NCI-H748 treated with DMSO at 0.1 percent for 48 hours (cell line): Measurements from ENCODE around the gene PLEKHD1.

Source experiments
- DNase-seq: peaks from one replicate; lab custom pipeline; 2025; lab: John Stamatoyannopoulos, UW

Gene PLEKHD1

GRCh38 chr14:69547701-69548348, 63.3 kb downstream of the PLEKHD1 start:
- no peak for DNase-seq

DNA sequence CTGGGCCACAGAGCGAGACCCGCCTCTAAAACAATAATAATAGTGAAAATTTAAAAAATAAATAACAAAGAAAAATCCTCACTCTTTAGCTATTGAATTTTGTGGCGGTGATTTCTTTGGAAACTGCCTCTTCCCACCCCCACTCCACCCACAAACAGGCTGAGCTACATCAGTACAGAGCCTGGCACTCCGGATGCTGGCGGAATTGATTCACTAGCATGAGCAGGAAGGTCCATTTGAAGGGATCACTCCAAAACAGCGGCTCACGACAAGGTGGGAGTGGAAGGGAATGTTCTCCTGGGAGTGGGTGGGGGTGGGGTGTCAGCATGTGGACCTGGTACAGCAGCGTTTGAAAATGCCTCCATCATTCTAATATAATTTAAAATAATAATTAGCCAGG, 64.0 kb downstream of the PLEKHD1 start:
- DNase-seq: no peak

DNA sequence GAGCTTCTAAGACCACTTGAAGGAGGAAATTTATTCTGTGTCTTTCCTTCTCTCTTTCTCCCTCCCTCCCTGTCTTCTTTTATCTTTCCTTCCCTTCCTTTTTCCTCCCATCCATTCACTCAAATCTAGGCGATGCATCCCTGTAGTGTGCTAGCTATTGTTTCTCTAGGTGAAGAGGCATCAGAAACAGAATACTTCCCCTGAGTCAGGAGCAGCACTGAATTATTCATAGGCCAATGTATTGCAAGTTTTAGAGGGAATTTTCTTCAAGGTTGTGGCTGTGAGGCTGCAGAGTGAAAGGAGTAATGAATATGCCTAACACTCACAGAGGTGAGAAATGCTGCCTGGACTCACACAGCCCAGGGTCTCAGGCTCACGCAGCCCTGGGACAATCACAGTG, 67.0 kb downstream of the PLEKHD1 start:
- DNase-seq: no peak

- DNase-seq: no peak
These were observed 68.7 kb downstream of the PLEKHD1 start for GRCh38 chr14:69553252-69553651.

GRCh38 chr14:69554500-69554899, 70.0 kb downstream of the PLEKHD1 start:
- no peak for DNase-seq

DNA sequence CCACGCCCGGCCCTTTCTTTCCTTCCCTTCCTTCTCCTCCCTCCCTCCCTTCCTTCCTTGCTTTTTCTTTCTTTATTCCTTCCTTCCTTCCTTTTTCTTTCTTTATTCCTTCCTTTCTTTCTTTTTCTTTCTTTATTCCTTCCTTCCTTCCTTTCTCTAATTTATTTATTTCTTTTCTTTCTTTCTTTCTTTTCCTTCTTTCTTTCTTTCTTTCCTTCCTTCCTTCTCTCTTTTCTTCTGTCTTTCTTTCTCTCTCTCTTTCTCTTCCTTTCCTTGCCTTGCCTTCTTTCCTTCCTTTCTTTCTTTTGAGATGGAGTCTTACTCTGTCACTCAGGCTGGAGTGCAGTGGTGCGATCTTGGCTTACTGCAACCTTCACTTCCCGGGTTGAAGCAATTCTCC, 74.2 kb downstream of the PLEKHD1 start:
- DNase-seq: no peak

- DNase-seq: no peak
These were observed 75.1 kb downstream of the PLEKHD1 start for GRCh38 chr14:69559581-69560011.

DNA sequence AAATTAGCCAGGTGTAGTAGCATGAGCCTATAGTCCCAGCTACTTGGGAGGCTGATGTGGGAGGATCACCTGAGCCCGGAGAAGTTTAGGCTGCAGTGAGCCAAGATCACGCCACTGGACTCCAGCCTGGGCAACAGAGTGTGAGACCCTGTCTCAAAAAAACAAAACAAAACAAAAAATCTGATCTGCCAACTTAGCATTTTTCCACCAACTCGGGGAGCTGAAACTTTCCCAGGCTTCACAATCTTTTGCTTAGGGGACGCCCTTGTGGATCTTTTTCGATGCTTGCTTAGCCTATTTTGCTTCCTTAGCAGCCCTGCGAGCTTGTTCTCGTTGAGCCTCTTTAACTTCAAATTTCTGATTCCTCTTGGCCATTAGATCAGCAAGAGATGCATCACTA, 76.3 kb downstream of the PLEKHD1 start:
- no peak for DNase-seq

GRCh38 chr14:69561893-69562292, 77.4 kb downstream of the PLEKHD1 start:
- DNase-seq: no peak

GRCh38 chr14:69567563-69567962, 83.0 kb downstream of the PLEKHD1 start:
- DNase-seq: no peak

- no peak for DNase-seq
These were observed 85.3 kb downstream of the PLEKHD1 start for GRCh38 chr14:69569859-69570258.

DNA sequence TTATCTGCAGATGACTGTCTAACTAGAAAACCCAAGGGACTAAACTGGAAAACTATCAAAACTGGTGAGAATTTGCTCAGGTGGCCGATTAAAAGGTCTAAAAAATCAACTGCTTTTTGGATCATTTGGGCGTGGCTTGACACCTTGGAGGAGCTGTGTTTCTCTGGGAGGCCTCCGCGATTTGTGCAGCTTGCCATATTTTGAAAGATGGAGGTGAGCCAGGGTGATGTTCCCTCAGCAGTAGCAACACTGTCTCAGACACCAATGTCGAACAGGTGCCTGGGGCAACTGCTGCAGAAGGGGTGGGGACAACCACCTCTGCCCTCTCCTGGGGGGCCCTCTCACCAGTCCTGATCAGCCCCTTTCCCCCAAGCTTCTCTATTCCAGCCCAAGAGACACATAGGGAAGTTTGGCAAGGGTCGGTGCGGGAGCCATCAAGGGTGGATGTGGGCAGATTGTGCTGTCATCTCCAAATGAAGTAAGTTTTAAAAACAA, 86.4 kb downstream of the PLEKHD1 start:
- DNase-seq: no peak

GRCh38 chr14:69571449-69572029, 87.0 kb downstream of the PLEKHD1 start:
- no peak for DNase-seq

GRCh38 chr14:69572030-69572840, 87.7 kb downstream of the PLEKHD1 start:
- DNase-seq: peak; percentile 76

- DNase-seq: no peak
These were observed 88.3 kb downstream of the PLEKHD1 start for GRCh38 chr14:69572841-69573135.

DNA sequence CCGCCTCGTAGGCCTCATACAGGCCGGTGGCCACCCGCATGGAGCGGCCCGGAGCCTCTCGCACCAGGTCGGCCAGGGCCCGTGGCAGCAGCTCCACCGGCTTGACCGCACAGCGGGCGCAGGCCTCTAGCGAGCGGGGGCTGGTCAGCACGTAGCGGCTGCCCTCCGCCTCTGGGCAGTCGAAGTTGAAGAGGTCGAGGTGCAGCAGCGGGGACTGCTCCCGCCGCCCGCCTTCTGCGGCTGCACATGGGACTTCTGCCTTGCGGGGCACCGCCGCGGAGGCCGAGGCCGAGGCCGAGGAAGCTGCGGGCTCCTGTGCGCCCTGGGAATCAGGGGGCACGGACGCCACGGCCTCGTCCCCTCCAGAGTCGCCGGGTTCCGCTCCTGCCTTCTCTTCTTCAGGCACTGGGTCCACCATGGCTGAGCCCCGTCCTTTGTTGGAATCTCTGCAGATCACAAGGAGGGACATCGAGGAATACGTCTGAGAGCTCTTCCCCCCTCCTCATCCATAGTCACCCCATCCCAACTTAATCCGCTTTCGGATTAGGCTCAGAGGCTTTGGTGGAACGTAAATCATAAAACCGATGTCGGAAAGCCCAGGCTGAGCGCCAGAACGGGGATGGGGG, 88.8 kb downstream of the PLEKHD1 start:
- DNase-seq: no peak

DNA sequence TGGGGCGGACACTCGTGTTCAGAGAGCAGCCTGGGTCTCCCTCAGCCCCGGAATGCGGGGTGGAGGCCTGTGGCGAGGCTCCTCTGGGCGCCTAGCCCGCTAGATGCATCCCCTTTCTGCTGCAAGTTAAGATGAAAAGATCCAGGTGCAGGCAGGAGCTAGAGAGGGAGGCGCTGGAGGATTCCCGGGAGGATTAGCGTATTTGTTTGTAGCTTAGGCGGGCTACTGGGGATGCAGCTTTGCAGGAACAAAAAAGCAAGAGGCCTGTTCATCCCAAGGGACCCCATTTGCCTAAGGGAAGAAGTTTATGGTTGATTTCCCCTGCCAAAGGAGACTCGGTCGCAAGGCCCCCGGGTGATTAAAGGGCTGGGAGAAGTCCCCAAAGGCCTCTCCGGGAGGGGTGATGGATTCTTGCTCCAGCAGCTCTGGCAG, 89.3 kb downstream of the PLEKHD1 start:
- DNase-seq: peak; percentile 64

GRCh38 chr14:69574263-69574953, 89.9 kb downstream of the PLEKHD1 start, which contains the start of gene CCDC177:
CCDC177 (minus strand) TSS chr14:69574871; CDS start chr14:69573622, 1,249 bp downstream.
- peak; percentile 64 for DNase-seq

DNA sequence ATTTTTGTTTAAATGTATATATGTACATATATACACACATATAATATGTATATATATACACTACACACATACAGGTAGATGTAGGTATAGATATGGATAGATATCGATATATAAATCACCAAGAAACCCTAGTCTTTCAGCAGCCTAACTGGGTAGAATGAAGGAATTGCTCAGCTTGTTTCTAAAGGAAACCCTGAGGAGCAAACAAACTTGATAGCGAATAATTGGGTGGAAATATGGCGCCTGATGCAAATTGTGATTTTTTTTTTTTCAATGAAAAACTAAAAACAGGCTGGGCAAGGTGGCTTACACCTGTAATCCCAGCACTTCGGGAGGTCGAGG, 90.4 kb downstream of the PLEKHD1 start:
- no peak for DNase-seq

DNA sequence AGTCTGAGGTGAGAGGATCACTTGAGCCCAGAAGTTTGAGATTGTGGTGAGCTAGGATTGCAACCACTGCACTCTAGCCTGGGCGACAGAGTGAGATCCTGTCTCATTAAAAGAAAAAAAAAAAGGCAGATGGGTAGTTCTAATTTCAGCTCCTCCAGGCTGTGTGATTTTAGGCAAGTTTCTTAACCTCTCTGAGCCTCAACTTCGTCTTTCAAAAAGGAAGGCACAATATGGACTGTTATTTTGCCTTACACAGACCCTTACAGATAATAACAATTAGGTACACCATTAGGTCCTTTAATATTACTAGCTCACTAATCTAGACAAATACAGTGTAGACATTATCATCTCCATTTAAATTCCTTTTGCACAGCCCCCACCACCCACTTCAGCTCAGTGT, 94.9 kb downstream of the PLEKHD1 start:
- no peak for DNase-seq

- peak; percentile 32 for DNase-seq
These were observed 95.6 kb downstream of the PLEKHD1 start for GRCh38 chr14:69580009-69580577.
